ENCODE results near the gene TUSC2. TPM values are rescaled to one million over a fixed set of nuclear protein-coding genes. Genes with fewer than 3 reads are reported as not detected.

TUSC2 gene
- total and polyA plus RNA-seq, 2 of the 8 experiments (the other 6 are each of a cell fraction or from before 2014, with no cell fraction given): 33.3 to 65.4 TPM

DNA sequence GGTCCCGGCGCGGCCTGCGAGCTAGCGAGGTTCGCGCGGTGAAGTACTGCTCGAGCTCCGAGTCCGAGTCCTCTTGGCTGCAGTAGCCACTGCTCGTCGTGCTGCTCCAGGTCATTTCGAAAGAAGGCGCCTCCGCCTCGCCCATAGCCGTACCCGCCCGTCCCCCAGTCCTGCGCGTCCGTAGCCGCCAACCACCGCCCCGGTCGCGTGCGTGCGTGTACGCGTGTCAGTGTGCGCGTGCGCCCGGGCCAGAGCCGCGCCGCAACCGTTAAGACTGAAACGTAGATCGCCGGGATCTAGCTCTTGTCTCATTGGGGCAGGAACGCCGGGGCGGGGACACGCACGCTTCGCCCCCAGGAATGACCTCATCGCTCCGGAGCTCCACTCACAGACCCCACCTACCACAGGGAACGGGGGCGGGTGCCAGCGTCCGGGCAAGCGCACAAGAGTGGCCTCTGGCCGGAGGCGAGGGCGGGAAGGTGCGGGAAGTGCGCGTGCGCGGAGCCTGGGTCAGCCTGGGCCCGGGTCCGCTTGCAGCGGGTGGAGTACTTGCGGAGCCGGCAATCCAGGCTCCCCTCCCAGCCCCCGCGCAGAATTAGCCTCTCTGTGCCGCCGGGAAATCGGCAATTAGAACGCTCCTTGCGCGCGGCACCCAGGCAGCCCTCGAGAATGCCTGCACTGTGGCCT, 9.3 kb upstream of the TUSC2 start (continued):
- no peak for TF ChIP-seq BRCA1 (IDR thresholded peaks at IDR 0.05; ENCODE audit: low read depth, low read length)
- no peak for TF ChIP-seq EZH2 (IDR thresholded peaks at IDR 0.05; ENCODE audit: low read depth, low read length, severe bottlenecking)
- TF ChIP-seq SP2 (IDR thresholded peaks at IDR 0.05; ENCODE audit: low read length): no peak
- TF ChIP-seq SAP30 (IDR thresholded peaks at IDR 0.05; ENCODE audit: insufficient read depth, insufficient replicate concordance, low read length): no peak
- TF ChIP-seq CBX5 (IDR thresholded peaks at IDR 0.05; ENCODE audit: low read depth, low read length): no peak
- TF ChIP-seq HDAC6 (IDR thresholded peaks at IDR 0.05; ENCODE audit: low read depth, low read length): no peak
- peak; percentile 79; the same call in 1 of the 2 replicates for TF ChIP-seq PHF8 (conservative IDR thresholded peaks at IDR 0.05; ENCODE audit: low read depth, low read length)
- TF ChIP-seq CHD1 (IDR thresholded peaks at IDR 0.05; ENCODE audit: low read depth, low read length): no peak
- peak; percentile 65; the same call in 1 of the 2 replicates for TF ChIP-seq TAF1 (IDR thresholded peaks at IDR 0.05; ENCODE audit: low read depth, low read length)
- peak; percentile 83 for TF ChIP-seq ASH2L (IDR thresholded peaks at IDR 0.05; ENCODE audit: low read length)
- peak; percentile 36; the same call in 1 of the 2 replicates for TF ChIP-seq SUZ12 (IDR thresholded peaks at IDR 0.05; ENCODE audit: low read length)
- no peak for TF ChIP-seq SP1 (IDR thresholded peaks at IDR 0.05; ENCODE audit: low read depth, low read length)
- TF ChIP-seq KDM4A (IDR thresholded peaks at IDR 0.05; ENCODE audit: low read depth, low read length, severe bottlenecking): peak; percentile 87
- TF ChIP-seq, protein P1, sequence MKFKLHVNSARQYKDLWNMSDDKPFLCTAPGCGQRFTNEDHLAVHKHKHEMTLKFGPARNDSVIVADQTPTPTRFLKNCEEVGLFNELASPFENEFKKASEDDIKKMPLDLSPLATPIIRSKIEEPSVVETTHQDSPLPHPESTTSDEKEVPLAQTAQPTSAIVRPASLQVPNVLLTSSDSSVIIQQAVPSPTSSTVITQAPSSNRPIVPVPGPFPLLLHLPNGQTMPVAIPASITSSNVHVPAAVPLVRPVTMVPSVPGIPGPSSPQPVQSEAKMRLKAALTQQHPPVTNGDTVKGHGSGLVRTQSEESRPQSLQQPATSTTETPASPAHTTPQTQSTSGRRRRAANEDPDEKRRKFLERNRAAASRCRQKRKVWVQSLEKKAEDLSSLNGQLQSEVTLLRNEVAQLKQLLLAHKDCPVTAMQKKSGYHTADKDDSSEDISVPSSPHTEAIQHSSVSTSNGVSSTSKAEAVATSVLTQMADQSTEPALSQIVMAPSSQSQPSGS (IDR thresholded peaks at IDR 0.05; ENCODE audit: low read length): peak; percentile 94
- TF ChIP-seq EP300 (IDR thresholded peaks at IDR 0.05; ENCODE audit: borderline replicate concordance in 1 of 2, low read depth in 2 of 2, low read length in 2 of 2): no peak
- TF ChIP-seq RXRA (IDR thresholded peaks at IDR 0.05; ENCODE audit: insufficient read depth, low read depth, low read length): no peak
- TF ChIP-seq, protein P2, sequence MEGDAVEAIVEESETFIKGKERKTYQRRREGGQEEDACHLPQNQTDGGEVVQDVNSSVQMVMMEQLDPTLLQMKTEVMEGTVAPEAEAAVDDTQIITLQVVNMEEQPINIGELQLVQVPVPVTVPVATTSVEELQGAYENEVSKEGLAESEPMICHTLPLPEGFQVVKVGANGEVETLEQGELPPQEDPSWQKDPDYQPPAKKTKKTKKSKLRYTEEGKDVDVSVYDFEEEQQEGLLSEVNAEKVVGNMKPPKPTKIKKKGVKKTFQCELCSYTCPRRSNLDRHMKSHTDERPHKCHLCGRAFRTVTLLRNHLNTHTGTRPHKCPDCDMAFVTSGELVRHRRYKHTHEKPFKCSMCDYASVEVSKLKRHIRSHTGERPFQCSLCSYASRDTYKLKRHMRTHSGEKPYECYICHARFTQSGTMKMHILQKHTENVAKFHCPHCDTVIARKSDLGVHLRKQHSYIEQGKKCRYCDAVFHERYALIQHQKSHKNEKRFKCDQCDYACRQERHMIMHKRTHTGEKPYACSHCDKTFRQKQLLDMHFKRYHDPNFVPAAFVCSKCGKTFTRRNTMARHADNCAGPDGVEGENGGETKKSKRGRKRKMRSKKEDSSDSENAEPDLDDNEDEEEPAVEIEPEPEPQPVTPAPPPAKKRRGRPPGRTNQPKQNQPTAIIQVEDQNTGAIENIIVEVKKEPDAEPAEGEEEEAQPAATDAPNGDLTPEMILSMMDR (IDR thresholded peaks at IDR 0.05; ENCODE audit: control extremely low read depth in 1 of 3, insufficient read depth in 1 of 3, low read depth in 1 of 3, low read length in 3 of 3): no peak
- TF ChIP-seq MAFK (IDR thresholded peaks at IDR 0.05; ENCODE audit: low read depth, low read length): no peak
- no peak for TF ChIP-seq KDM1A (IDR thresholded peaks at IDR 0.05; ENCODE audit: borderline replicate concordance, low read length)
- TF ChIP-seq ZNF274 (IDR thresholded peaks at IDR 0.05; ENCODE audit: borderline replicate concordance, extremely low read depth, low read length): no peak
